ENCODE results near the gene RAD52.

GRCh38 chr12:912466-913235 is 36.8 kb downstream of the RAD52 start:
- TF ChIP-seq CTCF (conservative IDR thresholded peaks at IDR 0.05; ENCODE audit: low read depth, low read length) = no peak
- TF ChIP-seq EZH2 (IDR thresholded peaks at IDR 0.05; ENCODE audit: borderline replicate concordance, low read depth, low read length, poor library complexity, severe bottlenecking) = no peak

Data from A673 (cell line).